Immature natural killer cell (primary cell): ENCODE measurements around the gene MTG2. TPM values are rescaled to one million over a fixed set of nuclear protein-coding genes. Genes with fewer than 3 reads are reported as not detected.
A peak's percentile ranks its signal among the peaks of the same experiment; 100 is the strongest.

Experiments
- DNase-seq, 3 donors: peaks; one replicate each; pipeline ENCODE4 v3.0.0; 2022; ENCODE audit warnings: mixed read lengths in 1 of 3
- H3K27ac Mint-ChIP-seq, 6 donors: one replicate each; pipeline ENCODE4 v1.8.0; 2020; ENCODE audit warnings: mixed read lengths in 6 of 6, mild to moderate bottlenecking in 5 of 6, inconsistent platforms in 4 of 6, moderate library complexity in 3 of 6
- H3K27me3 Mint-ChIP-seq, 3 donors: one replicate each; pipeline ENCODE4 v1.8.0; 2020 to 2021; ENCODE audit warnings: low read depth in 3 of 3, mild to moderate bottlenecking in 3 of 3, mixed read lengths in 3 of 3, moderate library complexity in 3 of 3, inconsistent platforms in 1 of 3
- H3K36me3 Mint-ChIP-seq, 3 donors: one replicate each; pipeline ENCODE4 v1.8.0; 2020; ENCODE audit warnings: mixed read lengths in 3 of 3, inconsistent platforms in 2 of 3, mild to moderate bottlenecking in 2 of 3
- H3K4me1 Mint-ChIP-seq, 2 donors: one replicate each; pipeline ENCODE4 v1.8.0; 2020; ENCODE audit warnings: inconsistent platforms in 2 of 2, mild to moderate bottlenecking in 2 of 2, mixed read lengths in 2 of 2, moderate library complexity in 1 of 2
- H3K4me3 Mint-ChIP-seq, 5 donors: one replicate each; pipeline ENCODE4 v1.8.0; 2020; ENCODE audit warnings: mild to moderate bottlenecking in 5 of 5, mixed read lengths in 5 of 5, inconsistent platforms in 3 of 5, moderate library complexity in 3 of 5
- H3K9me3 Mint-ChIP-seq, 6 donors: one replicate each; pipeline ENCODE4 v1.8.0; 2020; ENCODE audit warnings: mild to moderate bottlenecking in 6 of 6, mixed read lengths in 6 of 6, inconsistent platforms in 4 of 6, moderate library complexity in 3 of 6
- polyA plus RNA-seq, 3 donors: library from polyadenylated mRNA; unstranded; fragments of 300-500 nt; fragmentation: Illumina TruSeq; gene quantifications; one replicate each; pipeline ENCODE4 v1.2.3, GENCODE V29; 2021

MTG2 gene
- polyA plus RNA-seq, 3 donors from 2014 or later, result 14.5 to 19.6 (median 15.3) TPM

DNA sequence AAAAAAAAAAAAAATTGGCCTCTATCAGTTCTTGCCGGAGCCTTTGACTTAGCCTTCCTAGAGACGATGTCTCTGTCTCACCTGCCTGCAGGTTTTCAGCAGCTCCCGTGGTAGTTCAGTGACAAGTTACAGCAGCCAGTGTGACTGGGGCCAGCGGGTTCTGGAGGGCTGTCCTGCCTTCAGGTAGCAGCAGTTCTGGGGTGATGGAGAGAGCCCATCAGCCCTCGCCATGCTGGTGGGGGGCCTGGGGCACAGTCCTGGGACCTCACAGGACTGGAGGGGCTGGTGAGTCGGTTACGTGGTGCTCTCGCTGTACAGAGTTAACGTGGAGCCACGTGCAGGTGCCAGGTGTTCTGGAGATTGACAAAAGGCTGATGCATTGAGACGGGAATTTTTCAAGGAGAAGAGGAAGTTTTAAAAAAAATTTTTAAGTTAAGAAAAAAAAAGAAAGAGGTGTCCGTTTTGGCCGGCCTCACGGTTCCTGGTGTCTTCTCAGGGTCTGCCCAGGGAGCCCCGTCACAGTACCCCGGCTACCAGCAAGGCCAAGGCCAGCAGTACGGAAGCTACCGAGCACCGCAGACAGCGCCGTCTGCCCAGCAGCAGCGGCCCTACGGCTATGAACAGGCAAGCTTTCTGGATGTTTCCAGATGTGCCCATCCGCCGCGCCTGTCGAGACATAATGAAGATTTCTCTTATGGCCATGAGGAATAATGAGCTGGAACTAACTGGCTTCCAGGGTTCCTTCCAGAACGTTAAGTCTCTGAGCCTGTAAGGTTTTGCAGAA lies 8.6 kb upstream of the MTG2 start:
- Mint-ChIP-seq H3K36me3 (peaks cover 0 to 15% (median 10%) of the 10 kb centered on the region in 3 donors), H3K27me3 (peaks cover 0 to 2% (median 0%) of the 10 kb centered on the region in 3 donors), H3K9me3 (no peaks in the 10 kb centered on the region), H3K4me1 (no peaks in the 10 kb centered on the region), H3K27ac (peak overlapping the region in 1 of 6 donors; percentile 17), H3K4me3 (no peak overlapping the region)
- no peak for DNase-seq

DNA sequence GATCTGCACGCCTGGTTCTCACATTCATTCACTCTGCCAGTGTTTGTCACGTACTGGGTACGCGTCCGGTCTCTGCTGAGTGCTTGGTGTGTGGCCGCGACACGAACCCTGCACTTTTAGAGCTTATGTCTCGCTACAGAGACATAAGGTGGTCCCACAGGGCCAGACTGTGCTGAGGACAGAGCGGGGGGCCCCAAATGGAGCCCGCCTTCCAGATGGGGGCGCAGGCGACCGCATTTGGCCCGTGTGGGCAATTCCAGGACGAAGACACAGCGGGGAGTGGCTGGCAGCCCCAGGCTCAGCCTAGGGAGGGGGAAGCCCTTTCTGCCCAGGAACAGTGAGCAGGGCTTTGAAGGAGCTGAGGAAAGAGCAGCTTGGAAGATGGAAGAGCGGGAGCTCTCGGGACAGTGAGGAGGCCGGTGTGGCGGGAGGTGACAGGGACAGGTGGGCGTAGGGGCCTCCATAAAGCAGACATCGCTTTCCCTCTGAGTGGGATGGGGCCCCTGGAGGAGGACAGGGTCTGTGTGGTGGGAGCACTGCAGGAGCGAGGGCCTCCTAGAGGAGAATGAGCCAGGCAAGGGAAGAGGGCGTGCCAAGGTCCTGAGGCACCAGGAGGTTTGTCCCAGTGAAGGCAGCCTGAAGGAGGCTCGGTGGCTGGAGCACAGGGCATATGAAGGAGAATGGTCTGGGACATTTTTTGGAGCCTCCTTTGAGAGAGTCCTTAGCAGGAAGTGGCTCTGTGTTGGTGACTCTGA lies 7.8 kb upstream of the MTG2 start:
- DNase-seq, result no peak
- Mint-ChIP-seq H3K27me3 (no peaks in the 10 kb centered on the region), H3K27ac (peak overlapping the region in 2 of 6 donors; percentile 6 to 66), H3K4me1 (no peaks in the 10 kb centered on the region), H3K4me3 (no peak overlapping the region), H3K36me3 (peaks cover 0 to 10% (median 9%) of the 10 kb centered on the region in 3 donors), H3K9me3 (no peaks in the 10 kb centered on the region)

DNA sequence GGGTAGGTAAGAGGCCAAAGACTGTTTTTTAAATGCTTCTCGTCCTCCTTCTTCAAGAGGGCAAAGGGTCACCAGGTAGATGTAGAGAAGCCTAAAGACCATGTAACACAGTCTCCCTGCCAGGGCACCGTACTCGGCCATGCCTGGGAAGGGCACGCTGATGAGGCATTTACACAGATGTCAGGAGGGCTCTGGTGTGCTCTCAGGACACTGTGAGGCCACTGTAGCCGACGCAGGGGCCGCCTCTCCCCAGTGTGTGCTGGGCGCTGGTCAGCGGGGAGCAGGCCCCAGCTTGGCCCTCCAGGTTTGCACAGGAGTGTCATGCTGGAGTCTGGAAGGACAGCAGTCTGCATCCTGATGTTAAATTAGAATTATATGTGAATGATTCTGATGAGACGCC lies 7.1 kb upstream of the MTG2 start:
- Mint-ChIP-seq H3K36me3 (peaks cover 0 to 10% (median 9%) of the 10 kb centered on the region in 3 donors), H3K9me3 (no peaks in the 10 kb centered on the region), H3K27me3 (no peaks in the 10 kb centered on the region), H3K27ac (no peak overlapping the region), H3K4me1 (no peaks in the 10 kb centered on the region), H3K4me3 (no peak overlapping the region)
- DNase-seq, result no peak

DNA sequence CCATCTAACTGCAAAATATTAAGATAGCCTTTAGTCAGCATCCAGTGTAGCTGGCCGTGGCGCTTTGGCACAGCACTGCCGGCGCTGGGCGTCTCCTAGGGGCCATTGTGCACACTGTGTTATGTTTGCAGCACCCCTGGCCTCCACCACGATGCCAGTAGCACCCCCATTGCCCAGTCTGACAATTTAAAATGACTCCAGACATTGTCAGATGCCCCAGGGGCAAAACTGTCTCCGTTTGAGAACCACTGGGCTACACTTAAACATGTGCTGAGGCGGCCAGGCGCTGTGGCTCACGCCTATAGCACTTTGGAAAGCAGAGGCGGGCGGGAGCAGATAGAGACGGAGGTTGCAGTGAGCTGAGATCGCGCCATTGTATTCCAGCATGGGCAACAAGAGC lies 6.0 kb upstream of the MTG2 start:
- no peak overlapping the region for H3K27ac Mint-ChIP-seq
- peaks cover 0 to 10% (median 9%) of the 10 kb centered on the region in 3 donors for H3K36me3 Mint-ChIP-seq
- H3K4me3 Mint-ChIP-seq, result peak overlapping the region in 1 of 5 donors; percentile 24
- H3K9me3 Mint-ChIP-seq, result no peaks in the 10 kb centered on the region
- peaks cover 0 to under 1% (median 0%) of the 10 kb centered on the region in 3 donors for H3K27me3 Mint-ChIP-seq
- H3K4me1 Mint-ChIP-seq, result peaks cover 3 to 4% of the 10 kb centered on the region in 2 donors
- no peak for DNase-seq

- Mint-ChIP-seq H3K27ac (no peak overlapping the region), H3K4me1 (peaks cover 7 to 8% of the 10 kb centered on the region in 2 donors), H3K4me3 (no peak overlapping the region), H3K27me3 (peaks cover 0 to 4% (median 0%) of the 10 kb centered on the region in 3 donors), H3K36me3 (peaks cover 0 to 10% (median 9%) of the 10 kb centered on the region in 3 donors), H3K9me3 (no peaks in the 10 kb centered on the region)
- DNase-seq, result no peak
Observed at GRCh38 chr20:62177307-62177706, 5.5 kb upstream of the MTG2 start.

DNA sequence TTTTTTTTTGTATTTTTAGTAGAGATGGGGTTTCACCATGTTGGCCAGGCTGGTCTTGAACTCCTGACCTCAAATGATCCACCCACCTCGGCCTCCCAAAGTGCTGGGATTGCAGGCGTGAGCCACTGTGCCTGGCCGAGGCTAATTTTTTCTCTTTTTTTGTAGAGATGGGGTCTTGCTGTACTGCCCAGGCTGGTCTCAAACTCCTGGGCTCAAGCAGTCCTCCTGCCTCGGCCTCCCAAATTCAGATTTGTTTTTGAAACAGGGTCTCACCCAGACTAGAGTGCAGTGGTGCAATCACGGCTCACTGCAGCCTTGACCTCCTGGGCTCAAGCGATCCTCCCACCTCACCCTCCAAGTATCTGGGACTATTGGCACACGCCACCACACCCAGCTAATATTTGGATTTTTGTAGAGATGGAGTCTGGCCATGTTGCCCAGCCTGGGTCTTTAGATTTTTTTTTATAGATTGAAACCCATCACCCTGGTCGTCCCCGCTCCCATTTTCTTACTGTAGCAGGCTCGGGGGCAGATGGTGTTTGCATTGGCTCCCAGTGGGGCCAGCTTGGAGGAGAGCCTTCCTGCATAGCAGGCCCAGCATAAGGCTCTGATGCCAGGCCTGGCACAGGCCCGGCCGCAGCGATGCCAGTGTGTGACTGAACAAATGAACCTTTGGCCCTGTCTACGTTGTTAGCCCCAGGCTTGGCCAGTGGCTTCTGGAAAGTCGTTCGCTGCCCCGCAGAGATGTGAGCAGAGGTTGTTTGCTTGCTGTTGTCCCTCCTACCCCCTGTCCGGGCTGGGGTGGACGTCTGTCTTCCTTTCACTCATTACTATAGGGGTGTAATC lies 4.3 kb upstream of the MTG2 start:
- H3K4me1 Mint-ChIP-seq, result peaks cover 13% of the 10 kb centered on the region in 2 donors
- H3K9me3 Mint-ChIP-seq, result no peaks in the 10 kb centered on the region
- H3K27me3 Mint-ChIP-seq, result peaks cover 5 to 13% (median 8%) of the 10 kb centered on the region in 3 donors
- no peak for DNase-seq
- H3K4me3 Mint-ChIP-seq, result no peak overlapping the region
- H3K27ac Mint-ChIP-seq, result no peak overlapping the region
- peaks cover 0 to 10% (median 9%) of the 10 kb centered on the region in 3 donors for H3K36me3 Mint-ChIP-seq

DNA sequence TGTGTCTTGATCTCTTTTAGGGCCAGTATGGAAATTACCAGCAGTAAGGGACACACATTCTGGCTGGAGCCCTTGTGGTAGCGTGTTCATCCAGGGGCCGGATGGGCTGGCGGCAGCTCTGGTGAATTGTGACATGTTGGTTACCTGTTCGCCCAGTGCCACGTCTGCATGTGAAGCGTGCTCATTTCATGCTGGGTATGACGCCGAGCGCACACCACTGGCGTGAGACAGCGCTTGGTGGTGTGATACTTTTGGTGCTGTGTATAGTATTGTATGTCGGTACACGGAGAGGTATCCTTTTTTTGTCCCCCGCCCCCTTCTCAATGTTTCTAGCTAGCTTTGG lies 3.7 kb upstream of the MTG2 start:
- Mint-ChIP-seq H3K27ac (no peak overlapping the region), H3K4me3 (no peak overlapping the region), H3K27me3 (peaks cover 5 to 13% (median 9%) of the 10 kb centered on the region in 3 donors), H3K4me1 (peaks cover 18% of the 10 kb centered on the region in 2 donors), H3K9me3 (no peaks in the 10 kb centered on the region), H3K36me3 (peaks cover 0 to 10% (median 6%) of the 10 kb centered on the region in 3 donors)
- no peak for DNase-seq

DNA sequence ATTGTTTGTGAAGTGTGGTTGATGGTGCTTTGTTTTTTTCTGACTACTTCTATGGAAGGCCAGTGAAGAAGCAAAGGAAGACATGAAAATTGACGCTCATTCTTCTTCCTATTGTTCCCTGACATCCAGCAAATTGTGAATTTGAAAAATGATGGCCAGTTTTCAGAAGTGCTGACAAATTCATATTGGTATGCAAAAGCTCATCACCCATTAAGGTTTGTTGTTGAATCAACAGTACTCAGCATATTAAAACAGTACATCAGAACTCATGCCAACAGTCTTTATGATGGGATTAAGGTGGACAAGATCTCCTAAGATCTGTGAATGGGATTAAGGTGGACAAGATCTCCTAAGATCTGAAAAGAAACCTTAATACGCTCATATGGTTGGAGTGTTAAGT lies 1.0 kb upstream of the MTG2 start:
- H3K4me3 Mint-ChIP-seq, result peak overlapping the region; percentile 85 to 94 (median 92)
- H3K4me1 Mint-ChIP-seq, result peaks cover 27 to 36% of the 10 kb centered on the region in 2 donors
- no peak for DNase-seq
- no peaks in the 10 kb centered on the region for H3K36me3 Mint-ChIP-seq
- H3K27ac Mint-ChIP-seq, result peak overlapping the region; percentile 90 to 97 (median 95)
- H3K9me3 Mint-ChIP-seq, result no peaks in the 10 kb centered on the region
- H3K27me3 Mint-ChIP-seq, result peaks cover 6 to 13% (median 9%) of the 10 kb centered on the region in 3 donors

DNA sequence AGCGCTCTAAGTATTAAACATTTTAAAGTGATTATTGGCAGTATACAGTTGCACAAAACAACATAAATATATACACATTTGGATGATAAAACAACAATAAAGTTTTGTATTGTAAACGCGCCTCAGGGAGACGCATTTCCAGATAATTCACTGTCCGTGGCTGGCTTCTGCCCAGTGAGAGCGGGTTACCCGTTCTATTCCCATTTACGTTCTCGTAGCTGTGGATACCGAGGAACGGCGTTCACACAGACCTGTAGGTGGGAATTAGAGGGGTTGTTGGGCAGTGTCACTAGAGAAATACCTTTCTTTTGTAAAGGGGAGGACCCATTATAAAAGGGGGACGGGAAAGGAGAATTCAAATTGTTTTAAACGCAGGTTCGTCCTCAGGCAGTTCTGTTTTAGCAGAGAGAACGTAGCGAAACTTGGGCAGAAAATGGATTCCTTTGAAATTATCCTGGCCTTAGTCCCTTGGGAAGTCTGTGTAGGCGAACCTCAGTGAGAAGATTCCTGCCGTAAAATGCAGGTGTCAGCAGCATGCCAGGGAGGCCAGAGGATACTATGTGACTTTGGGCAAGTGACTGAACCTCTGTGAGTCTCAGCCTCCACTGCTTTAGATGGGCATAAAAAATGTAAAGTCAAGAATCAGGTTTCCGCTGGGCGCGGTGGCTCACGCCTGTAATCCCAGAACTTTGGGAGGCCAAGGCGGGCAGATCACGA lies 756 bp downstream of the MTG2 start:
- H3K4me1 Mint-ChIP-seq, result peaks cover 30 to 48% of the 10 kb centered on the region in 2 donors

DNA sequence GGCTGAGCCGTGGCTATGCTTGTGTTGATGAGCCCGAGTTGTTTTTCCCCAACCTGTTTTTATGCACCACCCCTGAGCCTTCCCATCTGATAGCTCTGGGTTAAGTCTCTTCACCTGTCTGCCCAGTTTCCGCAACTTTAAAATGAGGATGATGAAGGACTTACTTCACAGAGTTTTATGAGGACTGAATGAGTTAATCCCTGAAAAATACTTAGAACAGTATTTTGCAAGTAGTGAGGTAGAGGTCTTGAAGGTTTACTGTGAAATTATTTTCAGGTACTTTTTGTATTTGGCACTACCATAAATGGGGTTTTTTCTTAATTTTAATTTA lies 3.2 kb downstream of the MTG2 start:
- Mint-ChIP-seq H3K27ac (no peak overlapping the region), H3K36me3 (peaks cover 0 to 10% (median 0%) of the 10 kb centered on the region in 3 donors), H3K4me3 (no peak overlapping the region), H3K9me3 (no peaks in the 10 kb centered on the region), H3K4me1 (peaks cover 30 to 54% of the 10 kb centered on the region in 2 donors), H3K27me3 (peaks cover 6 to 13% (median 12%) of the 10 kb centered on the region in 3 donors)
- no peak for DNase-seq

More for the DNA sequence above, 756 bp downstream of the MTG2 start:
- H3K4me3 Mint-ChIP-seq, result peak overlapping the region; percentile 85 to 94 (median 92)
- H3K27ac Mint-ChIP-seq, result peak overlapping the region; percentile 84 to 96 (median 95)
- DNase-seq, result no peak
- H3K9me3 Mint-ChIP-seq, result no peaks in the 10 kb centered on the region
- H3K36me3 Mint-ChIP-seq, result no peaks in the 10 kb centered on the region
- H3K27me3 Mint-ChIP-seq, result peaks cover 6 to 13% (median 12%) of the 10 kb centered on the region in 3 donors

GRCh38 chr20:62186887-62187866 lies 4.3 kb downstream of the MTG2 start:
- H3K27ac Mint-ChIP-seq, result peak overlapping the region in 4 of 6 donors; percentile 4 to 85 (median 42)
- H3K9me3 Mint-ChIP-seq, result no peaks in the 10 kb centered on the region
- H3K4me1 Mint-ChIP-seq, result peaks cover 24 to 47% of the 10 kb centered on the region in 2 donors
- H3K4me3 Mint-ChIP-seq, result peak overlapping the region in 1 of 5 donors; percentile 45
- H3K36me3 Mint-ChIP-seq, result peaks cover 0 to 10% (median 0%) of the 10 kb centered on the region in 3 donors
- DNase-seq, result no peak
- H3K27me3 Mint-ChIP-seq, result peaks cover 6 to 12% (median 10%) of the 10 kb centered on the region in 3 donors
